Measurements from ENCODE around the gene JMJD8.

The JMJD8 gene, protein sequence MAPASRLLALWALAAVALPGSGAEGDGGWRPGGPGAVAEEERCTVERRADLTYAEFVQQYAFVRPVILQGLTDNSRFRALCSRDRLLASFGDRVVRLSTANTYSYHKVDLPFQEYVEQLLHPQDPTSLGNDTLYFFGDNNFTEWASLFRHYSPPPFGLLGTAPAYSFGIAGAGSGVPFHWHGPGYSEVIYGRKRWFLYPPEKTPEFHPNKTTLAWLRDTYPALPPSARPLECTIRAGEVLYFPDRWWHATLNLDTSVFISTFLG

DNA sequence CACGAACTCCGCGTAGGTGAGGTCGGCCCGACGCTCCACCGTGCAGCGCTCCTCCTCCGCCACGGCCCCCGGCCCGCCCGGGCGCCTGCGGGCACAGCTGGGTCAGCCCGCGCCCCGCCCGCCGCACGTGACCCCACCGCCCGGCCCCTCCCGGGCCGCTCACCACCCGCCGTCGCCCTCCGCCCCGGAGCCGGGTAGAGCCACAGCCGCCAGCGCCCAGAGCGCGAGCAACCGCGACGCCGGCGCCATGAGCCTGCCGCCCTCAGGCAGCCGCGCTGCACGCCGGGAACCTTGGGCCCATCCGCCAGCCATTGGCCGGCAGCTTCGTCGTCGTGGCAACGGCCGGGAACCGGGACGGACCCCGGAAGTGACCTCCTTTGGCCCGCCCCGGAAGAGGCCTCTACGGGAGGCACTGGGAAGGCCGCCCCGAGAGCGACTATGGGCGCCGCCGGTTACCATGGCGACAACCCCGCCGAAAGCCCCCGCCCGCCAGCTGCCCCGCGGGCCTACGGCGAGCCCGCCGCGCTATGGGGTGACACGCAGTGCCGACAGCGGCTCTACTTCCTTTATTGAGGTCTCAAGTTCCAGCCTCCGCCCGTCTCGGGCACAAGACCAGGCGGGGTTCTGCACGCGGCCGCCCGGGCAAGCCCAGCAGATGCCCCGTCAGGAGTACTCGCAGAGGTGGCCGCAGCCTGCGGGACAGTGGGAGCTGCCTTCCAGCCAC lies at the start of gene JMJD8:
JMJD8 (minus strand) TSS at position 264 of the 724 bp plus-strand sequence; CDS start at position 249, 15 bp downstream.
- DNase-seq (ENCODE audit: low read depth) = peak; percentile 88

DNA sequence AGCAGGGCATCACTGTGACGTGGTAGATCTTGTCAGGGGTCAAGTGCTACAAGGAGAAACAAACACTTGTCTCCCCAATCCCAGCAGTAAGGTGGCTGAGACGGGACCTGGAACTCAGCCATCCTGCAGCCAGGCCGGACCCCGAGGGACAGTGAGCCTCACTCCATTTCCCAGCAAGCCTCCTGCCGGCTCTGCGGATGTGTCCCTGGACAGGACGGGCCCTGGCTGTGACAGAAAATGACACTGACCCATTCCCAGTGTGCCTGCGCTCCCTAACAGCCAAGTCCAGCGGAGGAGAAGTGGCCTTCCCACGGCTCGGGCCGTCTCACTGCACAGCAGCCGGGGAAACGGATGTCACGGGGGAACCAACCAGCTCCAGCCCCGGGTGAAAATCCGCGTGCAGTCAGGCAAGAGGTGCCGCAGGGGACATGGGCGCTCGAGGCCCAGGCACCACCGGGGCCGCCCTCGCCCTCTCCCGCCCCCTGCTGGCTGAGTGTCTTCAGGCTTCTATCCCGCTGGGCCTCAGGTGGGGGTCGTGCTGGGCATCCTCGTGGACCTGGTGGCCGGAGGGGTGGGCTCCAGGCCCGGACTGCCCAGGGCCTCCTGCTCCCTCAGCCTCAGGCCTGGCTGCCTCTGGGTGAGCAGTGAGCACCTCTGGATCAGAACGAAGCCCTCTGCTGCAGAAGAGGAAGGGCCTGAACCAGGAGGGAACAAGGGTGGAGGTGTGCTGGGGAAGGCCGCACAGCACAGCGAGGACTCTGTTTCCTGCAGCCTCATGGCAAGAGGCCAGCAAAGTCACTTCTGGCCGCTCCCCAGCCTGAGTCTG lies 49.5 kb upstream of the JMJD8 start:
- DNase-seq (ENCODE audit: low read depth) = no peak

DNA sequence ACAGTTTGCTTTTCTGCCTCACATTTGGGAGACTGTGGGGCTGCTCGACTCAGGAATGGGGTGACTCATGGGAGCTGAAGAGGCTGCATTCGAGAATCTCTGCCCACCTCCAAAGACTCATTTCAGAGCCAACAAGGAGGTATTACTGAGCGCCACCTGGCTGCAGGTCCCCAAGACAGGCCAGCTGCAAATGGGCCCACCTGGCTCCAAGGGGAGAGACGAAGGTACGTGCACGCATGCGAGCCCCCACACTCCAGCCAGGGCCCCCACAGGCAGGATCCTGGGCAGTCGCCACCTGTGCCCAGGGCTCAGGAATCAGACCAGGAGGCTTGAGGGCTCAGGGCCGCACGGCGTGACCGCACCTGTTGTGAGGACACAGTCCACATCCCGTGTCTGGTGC lies 48.8 kb upstream of the JMJD8 start:
- DNase-seq (ENCODE audit: low read depth) = no peak

DNA sequence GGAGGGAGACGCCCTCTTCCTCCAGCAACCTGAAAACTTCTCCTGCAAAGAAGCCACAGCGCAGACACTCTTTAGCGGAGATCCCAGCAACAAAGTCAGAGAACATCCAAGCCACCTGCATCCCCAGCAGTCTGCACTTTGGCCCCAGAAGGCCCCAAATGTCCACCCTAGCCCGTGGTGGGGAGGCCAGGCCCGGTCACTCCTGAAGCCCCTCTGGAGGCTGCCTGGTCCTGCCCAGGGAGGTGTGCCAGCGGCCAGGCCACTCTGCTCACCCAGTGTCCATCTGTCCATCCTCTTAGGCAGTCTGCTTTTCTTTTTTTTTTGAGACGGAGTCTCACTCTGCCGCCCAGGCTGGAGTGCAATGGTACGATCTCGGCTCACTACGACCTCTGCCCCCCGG lies 48.2 kb upstream of the JMJD8 start:
- DNase-seq (ENCODE audit: low read depth) = no peak

DNA sequence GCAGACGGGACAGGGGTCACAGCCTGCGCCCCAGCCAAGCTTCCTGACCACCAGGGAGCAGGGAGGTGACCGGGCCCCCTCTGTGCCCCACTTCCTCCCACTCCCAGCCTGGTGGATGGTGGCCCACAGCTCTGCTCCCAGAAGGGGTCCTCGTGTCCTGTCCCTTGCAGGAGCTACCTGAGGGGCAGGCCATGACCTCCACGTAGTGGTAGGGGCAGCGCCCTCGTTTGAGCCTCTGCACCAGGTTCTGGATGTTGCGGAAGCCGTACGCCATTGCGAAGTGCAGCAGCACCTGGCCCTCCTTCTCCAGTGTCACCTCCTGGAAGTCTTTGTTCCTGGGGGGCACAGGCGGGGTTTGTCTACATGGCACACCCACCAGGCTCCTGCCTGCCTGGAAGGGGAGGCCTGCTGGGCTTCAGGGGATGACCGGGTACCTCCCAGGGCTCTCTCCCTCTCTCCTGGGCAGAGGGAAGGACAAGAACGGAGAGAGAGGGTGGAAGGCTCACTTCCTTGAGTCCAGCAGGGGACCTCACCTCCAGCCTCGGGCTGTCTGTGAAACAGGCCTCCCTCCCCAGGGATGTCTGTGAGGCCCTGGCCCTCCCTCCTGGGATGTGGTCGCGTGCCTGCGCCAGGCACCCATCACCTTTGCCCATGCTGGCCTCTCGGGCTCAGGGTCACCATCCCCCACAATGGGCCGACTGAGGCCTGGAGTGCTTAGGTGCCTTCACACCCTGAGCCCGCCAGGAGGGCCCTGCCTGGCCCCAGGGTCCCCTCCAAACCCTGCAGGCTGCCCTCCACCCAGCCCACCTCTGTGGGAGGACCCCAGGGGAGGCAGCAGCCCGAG lies 46.8 kb upstream of the JMJD8 start:
- no peak for DNase-seq (ENCODE audit: low read depth)

DNA sequence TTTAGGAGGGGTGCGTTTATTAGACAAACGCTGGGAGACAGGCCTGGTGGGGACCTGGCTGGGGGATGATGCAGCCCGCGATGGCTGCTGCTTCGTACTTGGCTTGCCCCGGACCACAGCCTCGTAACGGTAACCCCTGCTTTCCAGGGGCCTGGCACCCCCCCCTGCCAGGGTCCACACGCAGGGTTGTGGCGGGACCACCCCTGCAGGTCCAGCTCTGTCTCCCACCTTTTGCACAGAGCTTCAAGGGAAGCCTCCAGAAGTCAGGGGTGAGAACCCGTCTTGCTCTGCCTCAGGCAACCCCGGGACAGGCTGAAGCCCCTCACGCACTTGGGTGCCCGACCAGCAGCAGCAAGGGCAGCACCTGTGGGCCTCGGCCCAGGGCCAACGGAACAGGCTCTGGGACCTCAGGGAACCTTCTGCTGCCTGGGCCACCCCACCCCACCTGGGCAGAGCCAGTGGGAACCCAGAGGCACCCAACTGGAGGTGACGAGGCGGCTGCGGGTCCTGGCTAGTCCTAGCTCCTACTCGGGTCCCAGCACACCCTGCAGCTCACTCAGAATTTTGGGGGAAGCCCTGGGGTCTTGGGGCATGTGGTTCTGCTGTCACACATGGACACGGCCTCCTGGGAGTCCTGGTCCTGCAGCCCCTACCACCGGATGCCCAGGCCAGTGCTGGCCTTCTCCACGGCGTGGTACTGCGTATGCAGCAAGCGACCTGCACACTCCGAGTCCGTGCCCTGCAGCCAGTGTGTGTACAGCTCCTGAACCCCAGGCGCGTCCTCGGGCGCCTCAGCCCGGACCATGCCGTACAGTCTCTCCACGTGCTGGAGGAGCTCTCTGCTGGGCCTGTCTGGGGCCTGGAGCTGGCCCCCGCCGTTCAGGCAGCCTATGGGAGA lies 45.9 kb upstream of the JMJD8 start:
- DNase-seq (ENCODE audit: low read depth) = no peak

DNA sequence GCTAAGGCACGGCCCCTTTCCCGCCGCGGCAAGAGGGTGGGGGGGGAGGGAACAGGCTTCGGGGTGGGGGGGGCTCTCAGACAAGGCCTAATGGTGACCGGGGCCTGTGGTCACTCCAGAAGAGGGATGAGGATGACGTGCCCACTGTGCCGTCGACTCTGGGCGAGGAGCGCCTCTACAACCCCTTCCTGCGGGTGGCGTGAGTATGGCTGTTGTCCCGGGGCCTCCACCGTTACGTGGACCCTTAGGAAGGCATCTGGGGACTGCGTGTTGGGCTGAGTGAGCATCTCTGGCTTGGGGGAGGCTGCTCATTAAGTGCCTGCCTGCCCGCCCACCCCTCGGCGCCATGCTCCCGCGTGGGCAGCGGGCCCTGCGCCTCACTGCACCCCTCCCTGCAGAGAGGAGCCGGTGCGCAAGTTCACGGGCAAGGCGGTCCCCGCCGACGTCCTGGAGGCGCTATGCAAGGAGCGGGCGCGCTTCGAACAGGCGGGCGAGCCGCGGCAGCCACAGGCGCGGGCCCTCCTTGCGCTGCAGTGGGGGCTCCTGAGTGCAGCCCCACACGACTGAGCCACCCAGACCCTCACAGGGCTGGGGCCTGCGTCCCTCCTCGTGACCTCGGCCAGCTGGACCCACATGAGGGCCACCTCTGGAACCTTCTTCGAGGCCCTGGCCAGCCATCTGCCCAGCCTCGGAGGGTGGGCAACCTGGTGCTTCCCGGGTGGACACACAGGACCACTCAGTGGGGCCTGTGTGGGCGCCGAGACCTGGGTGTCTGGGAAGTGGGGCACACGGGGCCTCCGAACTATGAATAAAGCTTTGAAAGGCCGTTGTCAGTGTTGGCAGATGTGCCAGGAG lies 45.0 kb upstream of the JMJD8 start:
- no peak for DNase-seq (ENCODE audit: low read depth)

DNA sequence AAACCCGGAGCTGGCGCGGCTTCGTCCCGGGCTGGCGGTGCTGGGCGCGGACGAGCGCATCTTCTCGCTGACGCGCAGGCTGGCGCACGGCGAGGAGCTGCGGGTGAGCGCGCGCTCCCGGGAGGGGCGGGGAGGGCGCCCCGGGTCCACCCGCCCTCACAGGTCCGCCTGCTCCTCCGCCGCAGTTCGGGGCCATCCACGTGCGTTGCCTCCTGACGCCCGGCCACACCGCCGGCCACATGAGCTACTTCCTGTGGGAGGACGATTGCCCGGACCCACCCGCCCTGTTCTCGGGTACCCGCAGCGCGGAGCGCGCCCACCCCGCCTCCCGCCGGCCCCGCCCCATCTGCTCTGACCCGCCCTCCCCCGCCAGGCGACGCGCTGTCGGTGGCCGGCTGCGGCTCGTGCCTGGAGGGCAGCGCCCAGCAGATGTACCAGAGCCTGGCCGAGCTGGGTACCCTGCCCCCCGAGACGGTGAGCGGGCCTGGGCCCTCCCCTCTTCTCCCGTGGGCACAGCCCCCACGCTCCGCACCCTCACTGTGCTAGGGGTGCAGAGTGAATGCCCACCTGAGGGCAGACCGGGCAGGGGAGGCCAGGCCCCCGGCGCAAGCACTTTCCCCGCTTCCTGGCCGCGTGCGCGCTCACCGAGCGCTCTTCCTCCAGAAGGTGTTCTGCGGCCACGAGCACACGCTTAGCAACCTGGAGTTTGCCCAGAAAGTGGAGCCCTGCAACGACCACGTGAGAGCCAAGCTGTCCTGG lies 44.2 kb upstream of the JMJD8 start:
- no peak for DNase-seq (ENCODE audit: low read depth)

DNA sequence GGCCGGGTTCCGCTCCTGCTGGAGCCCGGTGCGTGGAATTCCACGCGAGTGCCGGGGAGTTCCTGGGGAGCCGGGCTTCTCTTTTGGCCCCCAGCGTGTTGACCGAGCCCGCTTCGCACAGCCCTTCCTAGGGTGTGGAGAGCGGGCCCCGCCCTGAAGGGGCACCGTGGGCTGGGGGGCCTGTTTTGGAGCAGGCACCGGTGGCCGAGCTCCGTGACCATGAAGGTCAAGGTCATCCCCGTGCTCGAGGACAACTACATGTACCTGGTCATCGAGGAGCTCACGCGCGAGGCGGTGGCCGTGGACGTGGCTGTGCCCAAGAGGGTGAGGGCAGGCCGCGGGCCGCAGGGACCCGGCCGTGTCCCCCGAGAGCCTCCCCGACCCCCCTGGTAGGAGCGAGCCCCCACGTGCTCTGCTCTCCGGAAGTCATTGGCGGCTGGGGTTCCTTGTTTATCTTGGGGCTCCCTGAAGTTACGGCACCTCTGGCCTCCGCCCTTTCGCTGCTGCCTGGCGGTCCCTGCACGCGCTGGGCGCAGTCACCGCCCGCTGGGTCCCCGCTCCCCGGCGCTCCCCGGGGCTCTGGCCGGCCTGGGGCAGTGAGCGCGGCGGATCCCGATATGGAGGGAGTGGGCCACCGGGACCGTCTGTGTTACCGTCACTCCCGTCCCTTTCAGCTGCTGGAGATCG lies 43.3 kb upstream of the JMJD8 start:
- DNase-seq (ENCODE audit: low read depth) = no peak

DNA sequence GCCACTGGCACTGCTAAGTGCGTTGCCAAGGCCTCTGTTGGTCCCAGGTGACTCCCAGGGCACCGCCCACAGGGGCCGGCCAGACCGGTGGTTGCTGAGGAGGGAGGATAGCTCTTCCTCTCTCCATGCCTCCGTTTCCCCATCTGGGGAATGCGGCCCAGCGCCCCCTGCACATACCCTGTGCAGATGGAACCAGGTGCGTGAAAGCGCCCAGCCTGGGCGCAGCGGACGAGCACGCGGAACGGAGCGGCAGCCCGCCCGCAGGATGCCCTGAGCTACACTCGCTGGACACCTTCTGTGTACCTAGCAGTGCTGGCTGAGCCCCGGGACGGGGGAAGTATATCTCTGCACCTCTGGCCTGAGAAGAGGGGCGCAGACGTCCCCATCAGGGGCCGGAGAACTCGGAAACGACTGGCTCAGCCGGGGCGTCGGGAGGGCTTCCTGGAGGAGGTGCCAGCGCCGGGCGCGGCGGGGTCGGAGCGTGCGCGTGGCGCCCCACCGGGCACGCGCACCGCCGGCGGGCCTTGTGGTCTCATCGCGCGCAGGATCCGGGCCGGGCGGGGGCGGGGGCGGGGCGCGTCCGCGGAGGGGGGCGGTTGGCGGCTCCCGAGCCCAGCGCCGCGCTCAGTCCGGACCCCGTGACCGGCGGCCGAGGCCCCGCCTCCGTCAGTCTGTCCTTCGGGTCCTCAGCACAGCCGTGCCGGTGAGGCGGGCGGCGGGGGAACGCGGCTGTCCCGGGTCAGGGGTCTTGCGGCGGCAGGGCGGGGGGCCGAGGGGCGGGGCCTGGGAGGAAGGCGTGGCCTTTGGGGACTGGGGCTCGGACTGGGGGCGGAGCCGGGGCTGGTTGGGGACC lies 42.5 kb upstream of the JMJD8 start, which contains the start of the genes CCDC78 and HAGHL:
CCDC78 (minus strand) TSS at position 6 of the 853 bp plus-strand sequence. CDS start 76 bp downstream, outside the sequence.
HAGHL (plus strand) TSS at position 669 of the 853 bp plus-strand sequence. CDS start 404 bp downstream, outside the sequence.
- DNase-seq (ENCODE audit: low read depth) = peak; percentile 52

DNA sequence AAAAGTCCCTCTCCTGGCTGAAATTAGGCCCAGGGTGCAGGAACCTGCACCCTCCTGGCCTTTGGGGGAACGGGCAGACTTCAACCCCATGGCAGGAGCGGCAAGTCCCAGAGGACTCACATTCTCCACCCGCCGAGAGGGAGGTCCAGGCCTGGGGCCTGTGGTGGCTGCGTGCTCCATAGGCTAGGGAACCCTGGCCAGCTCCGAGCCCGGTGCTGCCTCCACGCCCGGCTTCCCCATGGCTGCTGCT lies 42.0 kb upstream of the JMJD8 start:
- no peak for DNase-seq (ENCODE audit: low read depth)

DNA sequence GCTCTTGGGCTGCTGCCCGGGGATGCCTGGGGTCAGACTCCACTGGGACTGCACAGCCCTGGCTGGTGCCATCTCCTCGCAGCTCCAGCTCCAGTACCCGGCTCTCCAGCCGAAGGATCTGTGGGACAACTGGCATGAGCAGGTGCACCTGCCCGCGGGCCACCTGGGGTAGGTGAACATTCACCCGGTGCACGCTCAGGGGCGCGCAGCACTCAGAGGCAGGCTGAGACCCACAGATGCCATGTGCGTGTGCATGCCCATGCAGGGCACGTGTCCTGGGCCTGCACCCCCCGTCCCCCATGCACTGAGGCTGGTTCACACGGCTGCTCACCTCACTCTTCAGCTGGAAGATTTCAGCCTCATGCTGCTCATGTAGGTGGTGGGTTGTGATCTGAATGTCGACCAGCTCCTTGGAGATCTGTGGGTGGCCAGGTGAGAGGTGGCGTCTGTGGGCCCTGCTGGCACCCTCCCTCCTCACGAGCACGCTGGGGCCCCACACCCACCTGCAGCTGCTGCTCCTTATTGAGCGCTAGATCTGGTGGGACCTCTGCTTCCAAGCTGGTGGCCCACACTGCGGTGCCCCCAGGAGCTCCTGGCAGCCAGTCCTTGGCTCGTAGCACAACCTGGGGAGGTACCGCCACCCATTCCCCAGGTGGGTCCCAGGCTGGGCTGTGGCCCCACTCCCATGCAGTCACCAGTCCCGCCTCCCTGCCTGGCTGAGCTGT lies 41.5 kb upstream of the JMJD8 start:
- DNase-seq (ENCODE audit: low read depth) = no peak

DNA sequence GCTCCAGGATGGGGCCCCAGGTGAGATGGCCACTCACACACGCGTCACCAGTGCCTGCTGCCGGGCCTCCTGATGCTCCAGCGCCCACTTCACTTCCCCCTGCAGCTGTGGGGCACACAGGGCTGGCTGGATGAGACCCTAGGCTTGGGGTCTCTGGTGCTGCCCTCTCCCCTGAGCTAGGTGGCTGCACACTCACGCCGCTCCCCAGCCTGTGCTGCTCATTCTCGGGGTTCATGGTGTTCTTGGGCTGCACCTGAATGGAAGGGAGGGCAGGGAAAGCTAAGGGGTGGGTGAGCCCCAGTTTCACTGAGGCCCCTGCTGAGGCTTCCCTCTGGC lies 40.9 kb upstream of the JMJD8 start:
- no peak for DNase-seq (ENCODE audit: low read depth)

DNA sequence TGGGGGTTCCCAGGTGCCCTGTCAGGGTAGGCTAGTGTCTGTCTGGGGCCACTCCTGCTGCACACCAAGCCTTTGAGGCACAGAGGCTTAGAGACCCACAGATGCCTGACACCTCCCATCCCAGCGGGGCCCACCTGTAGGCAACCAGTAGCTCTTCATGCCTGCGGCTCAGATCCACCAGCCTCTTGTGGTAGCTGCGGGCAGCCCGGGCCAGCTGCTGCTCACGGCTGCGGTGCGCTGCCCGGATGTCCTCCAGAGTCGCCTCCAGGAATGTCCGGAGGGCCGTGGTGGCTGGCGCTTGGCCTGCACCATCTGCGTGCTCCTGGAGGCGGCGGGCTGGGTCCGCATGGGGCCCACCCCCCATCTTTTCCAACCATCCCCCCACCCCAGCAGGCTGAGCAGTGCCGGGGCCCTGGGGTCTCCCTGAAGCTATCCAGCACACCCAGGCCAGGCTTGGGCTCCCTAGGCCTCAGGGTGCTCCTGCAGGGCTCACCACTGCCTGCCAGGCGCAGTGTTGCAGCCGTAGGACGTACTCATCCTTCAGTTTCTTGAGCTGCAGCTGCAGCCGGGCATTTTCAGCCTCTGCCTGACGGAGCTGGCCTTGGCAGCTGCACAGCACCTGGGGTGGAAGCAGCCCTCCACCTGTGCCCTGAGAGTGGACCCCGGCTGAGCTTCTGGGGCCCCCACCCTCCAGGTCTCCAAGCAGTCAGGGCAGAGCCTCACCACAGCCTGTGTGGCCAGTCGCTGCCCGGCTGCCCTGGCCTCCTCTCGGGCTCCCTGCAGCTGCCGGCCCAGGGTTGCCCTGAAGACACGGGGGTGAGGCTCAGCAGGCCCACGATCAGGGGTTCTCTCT lies 40.3 kb upstream of the JMJD8 start:
- no peak for DNase-seq (ENCODE audit: low read depth)

DNA sequence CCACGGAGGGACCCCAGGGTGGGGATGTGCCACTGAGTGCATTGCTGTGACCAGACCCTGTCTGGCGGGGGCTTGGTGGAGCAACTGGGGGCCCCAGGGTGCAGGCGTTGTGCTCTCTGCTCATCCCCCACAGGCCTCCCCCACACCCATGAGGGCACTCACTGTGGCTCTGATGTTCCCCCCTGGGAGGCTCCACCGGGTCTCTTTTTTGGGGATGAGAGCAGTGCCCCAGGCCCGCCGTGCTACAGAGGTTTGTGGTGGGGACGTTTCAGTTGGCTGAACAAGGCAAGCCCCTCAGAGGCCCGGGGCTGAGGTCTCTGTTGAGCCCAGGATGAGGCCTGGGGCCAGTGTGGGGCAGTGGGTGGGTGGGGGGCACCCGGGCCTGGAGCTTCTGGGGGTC lies 39.6 kb upstream of the JMJD8 start:
- DNase-seq (ENCODE audit: low read depth) = no peak
